Left kidney (tissue), 2 donors: ENCODE data around the gene ARID1B. TPM values are rescaled to one million over a fixed set of nuclear protein-coding genes. Genes with fewer than 3 reads are reported as not detected.

Source experiments
- DNase-seq: peaks from one replicate; pipeline ENCODE4 v3.0.0-alpha.2; 2013
- polyA plus RNA-seq: library from polyadenylated mRNA; unstranded; fragments of 120-200 nt; gene quantifications from one replicate; pipeline ENCODE4 v1.2.1, GENCODE V29; 2013; ENCODE audit not compliant: insufficient read length

Gene ARID1B
- polyA plus RNA-seq, 1 donor: 87.7 TPM

- no peak for DNase-seq
These were observed 75.1 kb downstream of the ARID1B start for GRCh38 chr6:156852147-156852857.

- DNase-seq: no peak
These were observed 75.7 kb downstream of the ARID1B start for GRCh38 chr6:156852858-156853216.

- DNase-seq: no peak
These were observed 76.6 kb downstream of the ARID1B start for GRCh38 chr6:156853733-156854132.

GRCh38 chr6:156854466-156855161, 77.4 kb downstream of the ARID1B start:
- no peak for DNase-seq

GRCh38 chr6:156857573-156857972, 80.4 kb downstream of the ARID1B start:
- no peak for DNase-seq

GRCh38 chr6:156859686-156860085, 82.5 kb downstream of the ARID1B start:
- no peak for DNase-seq

- DNase-seq: no peak
These were observed 85.5 kb downstream of the ARID1B start for GRCh38 chr6:156862711-156863110.

GRCh38 chr6:156863504-156863903, 86.3 kb downstream of the ARID1B start:
- no peak for DNase-seq

- no peak for DNase-seq
These were observed 87.4 kb downstream of the ARID1B start for GRCh38 chr6:156864557-156864956.

- DNase-seq: no peak
These were observed 87.9 kb downstream of the ARID1B start for GRCh38 chr6:156865019-156865629.

- DNase-seq: no peak
These were observed 89.2 kb downstream of the ARID1B start for GRCh38 chr6:156866220-156867015.

- DNase-seq: no peak
These were observed 89.9 kb downstream of the ARID1B start for GRCh38 chr6:156867121-156867520.

- DNase-seq: no peak
These were observed 91.2 kb downstream of the ARID1B start for GRCh38 chr6:156868385-156868784.

- DNase-seq: no peak
These were observed 92.8 kb downstream of the ARID1B start for GRCh38 chr6:156869980-156870398.

GRCh38 chr6:156870924-156871539, 93.9 kb downstream of the ARID1B start:
- DNase-seq: no peak

- no peak for DNase-seq
These were observed 95.7 kb downstream of the ARID1B start for GRCh38 chr6:156872903-156873302.

- DNase-seq: no peak
These were observed 96.6 kb downstream of the ARID1B start for GRCh38 chr6:156873654-156874380.

- no peak for DNase-seq
These were observed 97.9 kb downstream of the ARID1B start for GRCh38 chr6:156875062-156875461.

- DNase-seq: no peak
These were observed 99.1 kb downstream of the ARID1B start for GRCh38 chr6:156876302-156876701.

- DNase-seq: no peak
These were observed 100.1 kb downstream of the ARID1B start for GRCh38 chr6:156877126-156877863.

- no peak for DNase-seq
These were observed 101.5 kb downstream of the ARID1B start for GRCh38 chr6:156878681-156879080.
